NCI-H2107 (cell line): ENCODE data around the gene FGD6.
"Not testable (repeated sequence)": the region's sequence is repeated elsewhere in the genome, so short reads cannot be mapped to it uniquely, and the experiment has no call there.

Experiments used
- DNase-seq: peaks from one replicate; lab custom pipeline; 2025; lab: John Stamatoyannopoulos, UW

FGD6 gene

GRCh38 chr12:95126076-95126475 lies 91.2 kb downstream of the FGD6 start:
- DNase-seq: no peak

- DNase-seq: no peak
These were observed 93.2 kb downstream of the FGD6 start for GRCh38 chr12:95124106-95124505.

GRCh38 chr12:95118788-95119179 lies 98.5 kb downstream of the FGD6 start:
- no peak for DNase-seq

GRCh38 chr12:95118138-95118787 lies 99.0 kb downstream of the FGD6 start:
- DNase-seq: no peak

GRCh38 chr12:95117178-95117599 lies 100.1 kb downstream of the FGD6 start:
- peak; percentile 53 for DNase-seq

- DNase-seq: no peak
These were observed 100.5 kb downstream of the FGD6 start for GRCh38 chr12:95116773-95117172.

- no peak for DNase-seq
These were observed 100.9 kb downstream of the FGD6 start for GRCh38 chr12:95116341-95116740.

GRCh38 chr12:95115641-95116040 lies 101.6 kb downstream of the FGD6 start:
- DNase-seq: no peak

- no peak for DNase-seq
These were observed 102.4 kb downstream of the FGD6 start for GRCh38 chr12:95114766-95115405.

GRCh38 chr12:95107362-95107761 lies 109.9 kb downstream of the FGD6 start:
- DNase-seq: no peak

GRCh38 chr12:95105540-95105939 lies 111.7 kb downstream of the FGD6 start:
- DNase-seq: no peak

GRCh38 chr12:95104919-95105452 lies 112.3 kb downstream of the FGD6 start:
- no peak for DNase-seq

GRCh38 chr12:95102916-95103671 lies 114.2 kb downstream of the FGD6 start:
- DNase-seq: peak; percentile 74

GRCh38 chr12:95101957-95102356 lies 115.3 kb downstream of the FGD6 start:
- DNase-seq: not testable (repeated sequence)

GRCh38 chr12:95100264-95101190 lies 116.7 kb downstream of the FGD6 start:
- no peak for DNase-seq

GRCh38 chr12:95099270-95099790 lies 117.9 kb downstream of the FGD6 start:
- DNase-seq: no peak

GRCh38 chr12:95096852-95097251 lies 120.4 kb downstream of the FGD6 start:
- no peak for DNase-seq

- no peak for DNase-seq
These were observed 120.9 kb downstream of the FGD6 start for GRCh38 chr12:95096378-95096777.

- not testable (repeated sequence) for DNase-seq
These were observed 121.4 kb downstream of the FGD6 start for GRCh38 chr12:95095866-95096265.

GRCh38 chr12:95089462-95089861 lies 127.8 kb downstream of the FGD6 start:
- no peak for DNase-seq

- no peak for DNase-seq
These were observed 128.9 kb downstream of the FGD6 start for GRCh38 chr12:95088379-95088778.
